B cell (primary cell): ENCODE data around the gene ASPHD2. TPM values are rescaled to one million over a fixed set of nuclear protein-coding genes. Genes with fewer than 3 reads are reported as not detected.

Source experiments
- ATAC-seq: fragments of 200-7000 bp; cut with Tn5 transposase; one replicate; pipeline ENCODE4 v1.10.0; 2021; ENCODE audit warnings: low read depth, mild to moderate bottlenecking, moderate number of reproducible peaks, moderate library complexity
- CTCF ChIA-PET: fragments of 350-600 bp; sonication (Branson Sonifier 250); formaldehyde crosslinking; loops from one replicate; lab custom pipeline; 2021; ENCODE audit warnings: antibody characterized with exemption, inconsistent platforms; lab: Charles Lee
- POLR2A ChIA-PET: fragments of 350-600 bp; sonication (Branson Sonifier 250); formaldehyde crosslinking; loops from one replicate; lab custom pipeline; 2021; ENCODE audit warnings: antibody characterized with exemption; lab: Charles Lee
- DNase-seq: peaks from one replicate; pipeline ENCODE4 v3.0.0; 2013
- H2AFZ ChIP-seq: 2 replicates; pipeline ENCODE4 v1.6.1; 2012; ENCODE audit warnings: mild to moderate bottlenecking, low read depth, low read length; ENCODE audit not compliant: insufficient read depth, poor library complexity, severe bottlenecking
- H3K27ac ChIP-seq, 2 donors: 1 replicate in 1 of 2; 2 replicates in 1 of 2; pipeline ENCODE4 v1.5.1; 2012 to 2013; ENCODE audit warnings: low read length in 2 of 2, mild to moderate bottlenecking in 2 of 2, moderate library complexity in 1 of 2
- H3K27me3 ChIP-seq, 4 experiments: fragments of 200-600 bp in 1 of 4; sonication (generic) in 1 of 4; replicated peaks in 1 of 4; 1 replicate in 2 of 4; 2 replicates in 2 of 4; pipeline versions ENCODE4 v1.6.1 to v1.7.0; 2013 to 2016; ENCODE audit warnings: low read length in 3 of 4, mild to moderate bottlenecking in 2 of 4, mixed read lengths in 1 of 4, moderate library complexity in 1 of 4; ENCODE audit not compliant: insufficient read depth in 4 of 4, control insufficient read depth in 3 of 4; ENCODE audit errors: control extremely low read depth in 1 of 4
- H3K36me3 ChIP-seq, 2 experiments: replicated peaks in 1 of 2; 1 replicate in 1 of 2; 2 replicates in 1 of 2; pipeline versions ENCODE4 v1.6.1 to v1.7.1; 2013; ENCODE audit warnings: low read length in 1 of 2; ENCODE audit not compliant: insufficient read depth in 2 of 2, control insufficient read depth in 1 of 2; ENCODE audit errors: control extremely low read depth in 1 of 2, extremely low read depth in 1 of 2
- H3K4me1 ChIP-seq, 2 donors: fragments of 200-600 bp in 1 of 2; sonication (generic) in 1 of 2; 1 replicate in 1 of 2; 2 replicates in 1 of 2; pipeline versions ENCODE4 v1.5.1 to v1.6.1; 2013 to 2017; ENCODE audit warnings: low read length in 2 of 2; ENCODE audit not compliant: control insufficient read depth in 2 of 2, insufficient read depth in 2 of 2
- H3K4me2 ChIP-seq: replicated peaks from 2 replicates; pipeline ENCODE3; 2012; ENCODE audit warnings: mild to moderate bottlenecking, low read depth, low read length; ENCODE audit not compliant: poor library complexity, severe bottlenecking
- H3K4me3 ChIP-seq, 5 experiments: fragments of 200-600 bp in 1 of 5; sonication (generic) in 1 of 5; 1 replicate in 3 of 5; 2 replicates in 2 of 5; pipeline versions ENCODE4 v1.5.1 to v1.7.0; 2011 to 2016; ENCODE audit warnings: low read length in 4 of 5, mild to moderate bottlenecking in 4 of 5, low read depth in 2 of 5, control low read depth in 1 of 5, moderate library complexity in 1 of 5; ENCODE audit not compliant: insufficient read depth in 1 of 5; ENCODE audit errors: control extremely low read depth in 1 of 5, extremely low read depth in 1 of 5
- H3K79me2 ChIP-seq: fragments of 200-600 bp; sonication (generic); one replicate; pipeline ENCODE4 v1.6.0; 2016; ENCODE audit warnings: low read length; ENCODE audit not compliant: control insufficient read depth, insufficient read depth
- H3K9ac ChIP-seq: fragments of 200-600 bp; sonication (generic); 2 replicates; pipeline ENCODE4 v1.6.1; 2017; ENCODE audit warnings: mild to moderate bottlenecking, low read length, moderate library complexity
- H3K9me3 ChIP-seq, 3 donors: one replicate each; pipeline versions ENCODE4 v1.6.1 to v1.7.1; 2013; ENCODE audit warnings: low read length in 2 of 3; ENCODE audit not compliant: control insufficient read depth in 2 of 3, insufficient read depth in 1 of 3; ENCODE audit errors: control extremely low read depth in 1 of 3
- H4K20me1 ChIP-seq: 2 replicates; pipeline ENCODE4 v1.6.0; 2012; ENCODE audit warnings: mild to moderate bottlenecking, low read length; ENCODE audit not compliant: insufficient read depth, control insufficient read depth, poor library complexity, severe bottlenecking
- H3K27ac Mint-ChIP-seq: one replicate; pipeline ENCODE4 v1.8.0; 2021; ENCODE audit warnings: mixed read lengths
- H3K27me3 Mint-ChIP-seq: one replicate; pipeline ENCODE4 v1.8.0; 2021; ENCODE audit warnings: mixed read lengths
- H3K4me1 Mint-ChIP-seq: one replicate; pipeline ENCODE4 v1.8.0; 2021; ENCODE audit warnings: mixed read lengths
- H3K4me3 Mint-ChIP-seq: one replicate; pipeline ENCODE4 v1.8.0; 2021; ENCODE audit warnings: mixed read lengths
- H3K9me3 Mint-ChIP-seq: one replicate; pipeline ENCODE4 v1.8.0; 2022; ENCODE audit warnings: mixed read lengths; ENCODE audit not compliant: insufficient read depth
- CTCF ChIP-seq: fragments of 200-600 bp; IDR thresholded peaks from one replicate; pipeline ENCODE4 v1.8.0; 2022; ENCODE audit warnings: antibody characterized with exemption, mild to moderate bottlenecking
- EZH2 ChIP-seq: IDR thresholded peaks from 2 replicates; pipeline ENCODE4 v1.6.1; 2012; ENCODE audit warnings: borderline replicate concordance, low read depth, mild to moderate bottlenecking, moderate library complexity, low read length; ENCODE audit not compliant: insufficient read depth, poor library complexity, severe bottlenecking
- WGBS: methylation state at CpG from one replicate; pipeline ENCODE4 v1.1.5; 2013; ENCODE audit warnings: missing lambda C conversion rate; ENCODE audit not compliant: insufficient coverage; 5-methylcytosine and 5-hydroxymethylcytosine counted together
- intact Hi-C: fragments of 100-400 bp; cut with micrococcal nuclease; formaldehyde crosslinking; loops from one replicate; pipeline ENCODE4 v1.10.0; 2022
- polyA plus RNA-seq: library from polyadenylated mRNA; depleted of rRNA; stranded (reverse); fragments of >200 nt; gene quantifications from 2 replicates; pipeline ENCODE4 v1.2.3, GENCODE V29; 2012
- total RNA-seq, 2 donors: library from RNA; stranded (reverse); fragments of 120-200 nt in 1 of 2; gene quantifications; 1 replicate in 1 of 2; 2 replicates in 1 of 2; pipeline versions ENCODE4 v1.2.3 to v1.2.4, GENCODE V29; 2013 to 2022

ASPHD2 gene
- total and polyA plus RNA-seq, 2 donors (not counting 1 experiment from before 2014, with no cell fraction given): 5.7 to 7.3 TPM

- Histone ChIP-seq H2AFZ (no peak overlapping the region), H3K9ac (no peak overlapping the region), H3K79me2 (no peaks in the 10 kb centered on the region), H3K4me1 (no peaks in the 10 kb centered on the region), H3K4me3 (no peak overlapping the region), H3K4me2 (no peak overlapping the region), H4K20me1 (no peaks in the 10 kb centered on the region), H3K27ac (no peak overlapping the region), H3K9me3 (no peaks in the 10 kb centered on the region), H3K36me3 (no peaks in the 10 kb centered on the region), H3K27me3 (peaks cover 0 to 13% (median 6%) of the 10 kb centered on the region in 4 experiments)
- ChIA-PET POLR2A (no interaction called here), CTCF (interaction anchor here (0.9 to 4.6 kb wide), 3 partner anchors 8 to 72 kb away, joined by 4 to 32 read pairs (median 4); no protein-coding TSS in a partner anchor)
- H3K4me1 Mint-ChIP-seq: no peaks in the 10 kb centered on the region
- TF ChIP-seq EZH2: no peak
- TF ChIP-seq CTCF: no peak
- DNase-seq (no peak), ATAC-seq (no peak)
- H3K27ac Mint-ChIP-seq: no peak overlapping the region
- peaks cover 27% of the 10 kb centered on the region for H3K27me3 Mint-ChIP-seq
- intact Hi-C loops: no loop called here
- no CpG with 5 or more reads among the region's 3 CpGs for WGBS
- no peaks in the 10 kb centered on the region for H3K9me3 Mint-ChIP-seq
- no peak overlapping the region for H3K4me3 Mint-ChIP-seq
These were observed 39.9 kb upstream of the ASPHD2 start for GRCh38 chr22:26389125-26389524.

- no peaks in the 10 kb centered on the region for H3K79me2 ChIP-seq
- no peaks in the 10 kb centered on the region for H3K9me3 Mint-ChIP-seq
- POLR2A ChIA-PET: no interaction called here
These were observed 38.0 kb upstream of the ASPHD2 start for GRCh38 chr22:26391091-26391490.

More at GRCh38 chr22:26391091-26391490, 38.0 kb upstream of the ASPHD2 start:
- peaks cover 0 to 14% (median 6%) of the 10 kb centered on the region in 4 experiments for H3K27me3 ChIP-seq
- no peaks in the 10 kb centered on the region for H3K9me3 ChIP-seq
- Mint-ChIP-seq H3K4me3 (no peak overlapping the region), H3K4me1 (no peaks in the 10 kb centered on the region), H3K27me3 (peaks cover 20% of the 10 kb centered on the region), H3K27ac (no peak overlapping the region)
- CTCF ChIA-PET: interaction anchor here (0.8 to 4.6 kb wide), 2 partner anchors 26 to 70 kb away, joined by 3 to 32 read pairs; no protein-coding TSS in a partner anchor
- H3K9ac ChIP-seq: no peak overlapping the region
- DNase-seq (no peak), ATAC-seq (no peak)
- H3K4me3 ChIP-seq: no peak overlapping the region
- 100% methylated on average over 1 of the region's 1 CpG for WGBS
- no peak for TF ChIP-seq EZH2
- no peak overlapping the region for H3K27ac ChIP-seq
- H3K4me1 ChIP-seq: no peaks in the 10 kb centered on the region
- no peaks in the 10 kb centered on the region for H3K36me3 ChIP-seq
- H3K4me2 ChIP-seq: no peak overlapping the region
- H4K20me1 ChIP-seq: no peaks in the 10 kb centered on the region
- intact Hi-C loops: no loop called here
- H2AFZ ChIP-seq: no peak overlapping the region
